SK-N-MC (cell line): ENCODE measurements around the gene RAB17.
A peak's percentile ranks its signal among the peaks of the same experiment; 100 is the strongest.

Experiments used
- DNase-seq: peaks from one replicate; pipeline ENCODE4 v3.0.0-alpha.2; 2011; ENCODE audit warnings: low read depth, low spot score
- H3K27ac ChIP-seq: fragments of 200-600 bp; sonication (generic); 2 replicates; pipeline ENCODE4 v1.5.1; 2016; ENCODE audit warnings: mixed run types
- H3K36me3 ChIP-seq: fragments of 200-600 bp; sonication (generic); 2 replicates; pipeline ENCODE4 v1.6.1; 2017; ENCODE audit warnings: antibody characterized with exemption, low read length, mixed read lengths; ENCODE audit not compliant: insufficient read depth
- H3K4me3 ChIP-seq: fragments of 200-600 bp; sonication (generic); 2 replicates; pipeline ENCODE4 v1.5.1; 2016
- H3K9ac ChIP-seq: fragments of 200-600 bp; sonication (generic); 2 replicates; pipeline ENCODE4 v1.8.0; 2017; ENCODE audit warnings: mixed run types, mixed read lengths; ENCODE audit not compliant: insufficient read length
- H3K9me3 ChIP-seq: fragments of 200-600 bp; sonication (generic); 2 replicates; pipeline ENCODE4 v1.6.1; 2017; ENCODE audit warnings: low read depth, mild to moderate bottlenecking, antibody characterized with exemption, low read length, moderate library complexity, mixed read lengths
- EZH2 ChIP-seq: fragments of 200-600 bp; sonication (generic); IDR thresholded peaks from one replicate; pipeline ENCODE4 v1.6.1; 2017; ENCODE audit warnings: antibody characterized with exemption
- FOXP2 ChIP-seq: optimal IDR thresholded peaks from 2 replicates; pipeline ENCODE3; 2011; ENCODE audit warnings: mild to moderate bottlenecking, moderate library complexity; ENCODE audit not compliant: insufficient read depth; ENCODE audit errors: extremely low read length, control extremely low read depth
- POLR2AphosphoS5 ChIP-seq: IDR thresholded peaks from 2 replicates; pipeline ENCODE4 v1.6.1; 2012; ENCODE audit warnings: mild to moderate bottlenecking, low read depth, low read length, borderline replicate concordance

RAB17 gene

DNA sequence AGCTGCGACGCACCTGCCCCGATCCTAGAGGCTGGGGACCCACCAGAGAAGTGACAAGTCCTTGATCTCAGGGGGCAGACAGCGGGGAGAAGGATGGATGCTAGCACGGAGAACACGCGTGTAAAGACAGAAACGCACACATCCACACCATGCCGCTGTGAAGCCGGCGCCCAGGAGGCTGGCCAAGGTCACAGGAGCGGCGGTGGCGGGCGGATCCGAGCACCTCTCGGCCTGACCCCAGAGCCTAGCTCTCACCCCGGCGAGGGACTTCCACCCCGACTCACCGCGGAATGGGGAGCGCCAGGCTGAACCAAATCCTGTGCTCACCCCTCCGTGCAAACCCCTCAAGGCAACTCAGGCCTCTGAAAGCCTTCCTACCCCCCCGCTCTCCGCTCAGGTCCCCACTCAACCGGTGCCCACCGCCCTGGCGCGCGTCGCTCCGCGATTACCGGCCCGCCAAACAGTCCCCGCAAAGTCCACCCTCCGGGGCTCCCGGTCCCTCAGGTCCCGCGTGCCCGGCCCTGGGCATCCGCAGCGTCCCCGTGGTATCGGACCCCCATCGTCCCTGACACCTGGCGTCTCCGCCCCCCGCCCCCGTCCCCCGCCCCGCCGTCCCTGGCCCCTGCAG is 36.4 kb upstream of the RAB17 start:
- Histone ChIP-seq H3K9ac (no peak overlapping the region), H3K4me3 (no peak overlapping the region), H3K9me3 (no peaks in the 10 kb centered on the region), H3K36me3 (no peaks in the 10 kb centered on the region), H3K27ac (no peak overlapping the region)
- DNase-seq: no peak
- no peak for TF ChIP-seq POLR2AphosphoS5
- TF ChIP-seq EZH2: no peak
- no peak for TF ChIP-seq FOXP2

- no peak overlapping the region for H3K27ac ChIP-seq
These were observed 35.2 kb upstream of the RAB17 start for GRCh38 chr2:237625777-237626176.

GRCh38 chr2:237625216-237625705 is 34.7 kb upstream of the RAB17 start:
- Histone ChIP-seq H3K9ac (no peak overlapping the region), H3K36me3 (no peaks in the 10 kb centered on the region), H3K4me3 (no peak overlapping the region), H3K9me3 (no peaks in the 10 kb centered on the region), H3K27ac (no peak overlapping the region)
- DNase-seq: no peak
- TF ChIP-seq FOXP2 (no peak), EZH2 (no peak), POLR2AphosphoS5 (no peak)

More at GRCh38 chr2:237625777-237626176, 35.2 kb upstream of the RAB17 start:
- Histone ChIP-seq H3K4me3 (no peak overlapping the region), H3K9me3 (no peaks in the 10 kb centered on the region), H3K9ac (no peak overlapping the region), H3K36me3 (no peaks in the 10 kb centered on the region)
- DNase-seq: no peak
- no peak for TF ChIP-seq POLR2AphosphoS5
- no peak for TF ChIP-seq EZH2
- no peak for TF ChIP-seq FOXP2

DNA sequence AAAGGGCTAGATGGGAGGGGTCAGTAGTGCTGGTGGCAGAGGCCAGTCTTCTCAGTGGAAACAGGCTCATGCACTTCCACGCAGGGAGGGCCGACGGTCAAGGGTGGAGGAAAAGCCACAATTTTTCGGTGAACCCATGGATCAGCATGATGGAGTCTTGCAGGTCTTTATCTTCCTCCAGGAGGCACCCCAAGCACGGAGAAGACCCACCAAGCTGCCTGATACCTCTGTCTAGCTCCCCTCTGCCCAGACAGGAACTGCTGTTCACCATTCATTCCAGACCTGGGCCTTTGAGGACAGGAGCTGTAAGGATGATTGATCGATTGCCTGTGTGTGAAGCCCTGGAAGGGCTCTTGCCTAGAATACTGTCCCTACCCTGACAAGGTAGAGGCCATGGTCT is 34.0 kb upstream of the RAB17 start:
- H3K36me3 ChIP-seq: no peaks in the 10 kb centered on the region
- no peak overlapping the region for H3K27ac ChIP-seq
- TF ChIP-seq POLR2AphosphoS5 (no peak), EZH2 (no peak), FOXP2 (no peak)
- no peak overlapping the region for H3K9ac ChIP-seq
- H3K4me3 ChIP-seq: no peak overlapping the region
- DNase-seq: no peak
- H3K9me3 ChIP-seq: no peaks in the 10 kb centered on the region

- Histone ChIP-seq H3K27ac (no peak overlapping the region), H3K4me3 (no peak overlapping the region), H3K9me3 (no peaks in the 10 kb centered on the region), H3K36me3 (no peaks in the 10 kb centered on the region), H3K9ac (no peak overlapping the region)
- TF ChIP-seq POLR2AphosphoS5: no peak
- TF ChIP-seq FOXP2: no peak
- no peak for TF ChIP-seq EZH2
- DNase-seq: no peak
These were observed 33.2 kb upstream of the RAB17 start for GRCh38 chr2:237623428-237624403.

- Histone ChIP-seq H3K27ac (no peak overlapping the region), H3K36me3 (no peaks in the 10 kb centered on the region), H3K9ac (no peak overlapping the region), H3K4me3 (no peak overlapping the region), H3K9me3 (no peaks in the 10 kb centered on the region)
- TF ChIP-seq POLR2AphosphoS5 (no peak), FOXP2 (no peak), EZH2 (no peak)
- no peak for DNase-seq
These were observed 27.9 kb upstream of the RAB17 start for GRCh38 chr2:237618449-237618848.

DNA sequence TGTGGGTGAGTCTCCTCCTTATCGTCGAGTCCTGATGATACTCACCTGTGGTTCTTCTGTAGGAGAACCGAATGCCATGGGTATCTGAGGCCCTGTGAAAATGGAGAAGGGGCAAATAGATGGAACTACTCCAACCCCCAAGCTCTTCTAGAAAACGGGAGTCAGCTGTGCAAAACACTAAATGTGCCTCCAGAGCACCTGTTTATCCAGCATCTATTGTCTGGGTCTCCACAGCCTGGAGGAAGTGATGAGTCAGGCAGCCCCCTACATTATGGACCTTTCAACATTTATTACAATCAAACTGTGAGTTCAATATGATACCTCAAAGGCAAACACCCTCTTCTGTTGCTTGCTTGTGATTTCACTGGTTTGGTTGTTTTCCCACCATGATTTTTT is 27.1 kb upstream of the RAB17 start:
- Histone ChIP-seq H3K27ac (no peak overlapping the region), H3K4me3 (peak overlapping the region; percentile 73), H3K9me3 (no peaks in the 10 kb centered on the region), H3K36me3 (no peaks in the 10 kb centered on the region), H3K9ac (no peak overlapping the region)
- no peak for DNase-seq
- TF ChIP-seq FOXP2 (no peak), EZH2 (no peak), POLR2AphosphoS5 (no peak)
